NCI-H2107 treated with DMSO at 0.1 percent for 48 hours (cell line): ENCODE results near the gene CANX.

Experiments
- DNase-seq: peaks from one replicate; lab custom pipeline; 2025; ENCODE audit not compliant: unreplicated experiment; lab: John Stamatoyannopoulos, UW

CANX gene

GRCh38 chr5:179773686-179774040, 74.9 kb downstream of the CANX start:
- DNase-seq = no peak

- no peak for DNase-seq
These were observed 75.7 kb downstream of the CANX start for GRCh38 chr5:179774442-179774841.

GRCh38 chr5:179776411-179776938, 77.7 kb downstream of the CANX start:
- DNase-seq = no peak

GRCh38 chr5:179777456-179777855, 78.7 kb downstream of the CANX start:
- no peak for DNase-seq

GRCh38 chr5:179777909-179778308, 79.1 kb downstream of the CANX start:
- no peak for DNase-seq

- DNase-seq = no peak
These were observed 79.8 kb downstream of the CANX start for GRCh38 chr5:179778591-179778990.

GRCh38 chr5:179779826-179780225, 81.1 kb downstream of the CANX start:
- DNase-seq = no peak

GRCh38 chr5:179780362-179780761, 81.6 kb downstream of the CANX start:
- no peak for DNase-seq
